K562 (cell line): ENCODE data around the gene CELA1. TPM values are rescaled to one million over a fixed set of nuclear protein-coding genes. Genes with fewer than 3 reads are reported as not detected.
A peak's percentile ranks its signal among the peaks of the same experiment; 100 is the strongest.

ENCODE experiments used
- BCOR ChIP-seq: fragments of 450-650 bp; IDR thresholded peaks from 2 replicates; pipeline ENCODE4 v1.6.1; 2016
- CCAR2 ChIP-seq: fragments of 200-400 bp; formaldehyde crosslinking; IDR thresholded peaks from 2 replicates; pipeline ENCODE4 v1.6.1; 2017; ENCODE audit warnings: mild to moderate bottlenecking, low read depth, low read length
- CHD1 ChIP-seq: fragments of 200-600 bp; sonication (generic); IDR thresholded peaks from one replicate; pipeline ENCODE4 v1.6.1; 2012; ENCODE audit warnings: mild to moderate bottlenecking, moderate library complexity, low read length, inconsistent platforms
- DPF2 ChIP-seq: fragments of 450-650 bp; IDR thresholded peaks from 2 replicates; pipeline ENCODE4 v1.6.1; 2016
- FOXA3 ChIP-seq, 2 experiments: fragments of 450-650 bp in 1 of 2; sonication (generic) in 1 of 2; formaldehyde crosslinking; IDR thresholded peaks in 1 of 2; conservative IDR thresholded peaks in 1 of 2; 2 replicates each; pipeline versions ENCODE4 v1.4.0 to v1.8.0; 2020 to 2022; ENCODE audit warnings: mild to moderate bottlenecking in 2 of 2, missing genetic modification reagents in 1 of 2
- GABPB2 ChIP-seq: fragments of 250-450 bp; sonication (Bioruptor Pico); conservative IDR thresholded peaks from 2 replicates; pipeline ENCODE4 v1.5.1; 2021; ENCODE audit warnings: mild to moderate bottlenecking
- HEY1 ChIP-seq: fragments of 250-450 bp; sonication (Bioruptor Pico); IDR thresholded peaks from 2 replicates; pipeline ENCODE4 v1.5.0; 2020; ENCODE audit warnings: mild to moderate bottlenecking, moderate library complexity, borderline replicate concordance
- IRF2 ChIP-seq: sonication (generic); formaldehyde crosslinking; IDR thresholded peaks from 2 replicates; pipeline ENCODE4 v1.8.1; 2022; ENCODE audit warnings: mild to moderate bottlenecking, missing genetic modification reagents
- MCM7 ChIP-seq, 2 experiments: fragments of 450-650 bp; IDR thresholded peaks; 2 replicates each; pipeline ENCODE4 v1.6.1; 2016 to 2018
- MTA1 ChIP-seq: fragments of 450-650 bp; IDR thresholded peaks from 2 replicates; pipeline ENCODE4 v1.6.1; 2017; ENCODE audit warnings: borderline replicate concordance
- NFRKB ChIP-seq: fragments of 450-650 bp; IDR thresholded peaks from 2 replicates; pipeline ENCODE4 v1.6.1; 2016; ENCODE audit warnings: low read depth
- PHB ChIP-seq: fragments of 250-450 bp; sonication (Bioruptor Pico); IDR thresholded peaks from 2 replicates; pipeline ENCODE4 v1.5.0; 2021
- SRSF7 ChIP-seq: fragments of 200-400 bp; formaldehyde crosslinking; optimal IDR thresholded peaks from 2 replicates; pipeline ENCODE3; 2017; ENCODE audit warnings: mild to moderate bottlenecking, low read depth, low read length
- TBL1XR1 ChIP-seq, 2 experiments: IDR thresholded peaks; 2 replicates each; pipeline ENCODE4 v1.6.1; 2012; ENCODE audit warnings: improper control_type of control experiment in 2 of 2, low read length in 2 of 2, mild to moderate bottlenecking in 1 of 2
- TEAD4 ChIP-seq, 2 experiments: sonication (generic) in 1 of 2; formaldehyde crosslinking in 1 of 2; IDR thresholded peaks; 2 replicates each; pipeline versions ENCODE4 v1.6.1 to v1.8.0; 2012 to 2022; ENCODE audit warnings: borderline replicate concordance in 1 of 2, inconsistent platforms in 1 of 2, low read length in 1 of 2, mild to moderate bottlenecking in 1 of 2, missing genetic modification reagents in 1 of 2
- YBX1 ChIP-seq: fragments of 450-650 bp; IDR thresholded peaks from 2 replicates; pipeline ENCODE4 v1.7.1; 2016; ENCODE audit warnings: mild to moderate bottlenecking
- ZBTB7A ChIP-seq: IDR thresholded peaks from 2 replicates; pipeline ENCODE4 v1.6.1; 2011; ENCODE audit warnings: low read depth, mild to moderate bottlenecking, low read length, moderate library complexity, borderline replicate concordance; ENCODE audit not compliant: control insufficient read depth
- ZKSCAN8 ChIP-seq: fragments of 200-800 bp; sonication (Bioruptor generic); IDR thresholded peaks from 2 replicates; pipeline ENCODE4 v1.6.1; 2016; ENCODE audit warnings: missing genetic modification characterization, missing compliant biosample characterization
- ZNF121 ChIP-seq: sonication (generic); formaldehyde crosslinking; conservative IDR thresholded peaks from 2 replicates; pipeline ENCODE4 v1.8.0; 2022; ENCODE audit warnings: missing genetic modification reagents
- ZNF165 ChIP-seq: fragments of 250-450 bp; sonication (Bioruptor Pico); IDR thresholded peaks from 2 replicates; pipeline ENCODE4 v1.4.0; 2020; ENCODE audit warnings: borderline replicate concordance
- ZNF282 ChIP-seq: sonication (generic); formaldehyde crosslinking; IDR thresholded peaks from 2 replicates; pipeline ENCODE4 v1.8.1; 2023; ENCODE audit warnings: missing genetic modification reagents
- ZNF436 ChIP-seq: fragments of 250-450, 450-650 bp; sonication (Bioruptor Pico); formaldehyde crosslinking; IDR thresholded peaks from 2 replicates; pipeline ENCODE4 v1.7.0; 2020; ENCODE audit warnings: mild to moderate bottlenecking
- ZNF764 ChIP-seq: fragments of 250-450 bp; sonication (Bioruptor Pico); IDR thresholded peaks from 2 replicates; pipeline ENCODE4 v1.4.0; 2020; ENCODE audit warnings: low read depth, mild to moderate bottlenecking, moderate library complexity
- ZNF766 ChIP-seq: fragments of 200-800 bp; sonication (Bioruptor generic); conservative IDR thresholded peaks from 2 replicates; pipeline ENCODE4 v1.6.1; 2016; ENCODE audit warnings: missing genetic modification characterization, missing compliant biosample characterization
- polyA plus RNA-seq, 8 experiments: library from polyadenylated mRNA; depleted of rRNA in 4 of 8; stranded (reverse) in 5 of 8; unstranded in 3 of 8; fragments of >200 nt; fragmentation: Nextera tagmentation in 2 of 8; fragmentation: Illumina TruSeq in 1 of 8; extraction: Ambion mirVana in 2 of 8; extraction: Trizol in 1 of 8; gene quantifications; 2 replicates each; pipeline versions ENCODE4 v1.2.1 to v1.2.3, GENCODE V29; 2011 to 2014; ENCODE audit warnings: inconsistent platforms in 1 of 8, missing spikeins in 1 of 8
- total RNA-seq, 7 experiments: library from RNA; depleted of rRNA in 6 of 7; stranded (reverse); fragments of >200 nt in 6 of 7; fragmentation: Illumina TruSeq in 2 of 7; extraction: Trizol in 2 of 7; gene quantifications; 2 replicates each; pipeline versions ENCODE4 v1.2.1 to v1.2.3, GENCODE V29; 2011 to 2021; ENCODE audit warnings: low replicate concordance in 1 of 7
- TF ChIP-seq, protein P1 (sequence below), 2 experiments: fragments of 450-650 bp in 1 of 2; sonication (generic) in 1 of 2; formaldehyde crosslinking in 1 of 2; IDR thresholded peaks in 1 of 2; conservative IDR thresholded peaks in 1 of 2; 2 replicates each; pipeline versions ENCODE4 v1.6.1 to v1.8.1; 2016 to 2023; ENCODE audit warnings: mild to moderate bottlenecking in 2 of 2, moderate library complexity in 2 of 2, inconsistent platforms in 1 of 2, missing genetic modification reagents in 1 of 2
- TF ChIP-seq, protein P2 (sequence below), 2 experiments: IDR thresholded peaks in 1 of 2; conservative IDR thresholded peaks in 1 of 2; 2 replicates each; pipeline ENCODE4 v1.6.1; 2016; ENCODE audit warnings: low read depth in 2 of 2, mild to moderate bottlenecking in 1 of 2, missing compliant biosample characterization in 1 of 2, missing genetic modification characterization in 1 of 2, moderate library complexity in 1 of 2

Gene CELA1
- total and polyA plus RNA-seq, 9 of the 15 experiments (the other 6 are each of a cell fraction or from before 2014, with no cell fraction given), result 0.06 to 0.27 (median 0.22) TPM; not detected in 6

DNA sequence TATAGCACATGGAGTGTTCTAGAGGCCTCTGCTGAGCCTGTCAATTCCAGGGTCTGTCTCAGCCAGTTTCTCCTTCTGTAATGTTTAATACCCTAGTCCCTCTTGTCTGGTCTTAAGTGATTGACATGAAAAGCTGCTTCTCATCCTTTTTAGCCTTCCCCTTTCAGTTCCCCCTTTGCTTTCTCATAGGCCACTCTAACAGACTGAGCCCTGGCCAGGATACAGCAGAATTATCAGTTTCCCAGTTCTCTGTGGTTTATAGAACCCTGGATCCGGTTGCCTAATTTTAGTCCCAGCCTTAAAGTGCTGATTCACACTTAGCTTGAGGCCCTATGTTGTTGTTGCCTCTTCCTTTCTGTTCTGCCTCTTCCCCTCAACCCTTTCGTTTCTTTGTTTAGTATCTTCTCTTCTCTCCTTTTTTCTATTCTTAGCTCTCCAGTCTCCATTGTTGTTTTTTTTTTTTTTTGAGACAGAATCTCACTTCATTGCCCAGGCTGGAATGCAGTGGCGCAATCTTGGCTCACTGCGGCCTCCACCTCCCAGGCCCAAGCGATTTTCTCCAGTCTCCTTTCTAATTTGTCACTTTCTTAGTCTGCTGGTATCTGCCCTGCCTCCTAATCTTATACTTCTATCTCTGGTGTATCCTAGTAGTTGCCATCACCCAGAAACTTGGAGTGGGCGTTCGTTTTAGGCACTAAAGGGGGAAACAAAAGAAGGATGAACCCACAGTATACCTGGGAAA lies 19.6 kb downstream of the CELA1 start (continued):
- TF ChIP-seq HEY1 (CRISPR knock-in tag) (no peak), ZBTB7A (no peak), DPF2 (peak; percentile 97), CHD1 (no peak), MCM7 (IDR thresholded peaks at IDR 0.05) (0 out of 4 replicates have a peak, but pooled peaks of 1 of the 2 experiments have one; percentile 80), ZNF766 (CRISPR knock-in tag) (peak; percentile 75), ZNF764 (CRISPR knock-in tag) (no peak), ZNF436 (CRISPR knock-in tag) (no peak), GABPB2 (CRISPR knock-in tag) (no peak), TEAD4 (IDR thresholded peaks at IDR 0.05; ENCODE audit: low read length) (no peak; the same call in 1 of the 2 replicates), TEAD4 (CRISPR knock-in tag; IDR thresholded peaks at IDR 0.05; ENCODE audit: borderline replicate concordance) (no peak), ZNF282 (CRISPR knock-in tag) (no peak), SRSF7 (no peak), BCOR (no peak; the same call in 1 of the 2 replicates), NFRKB (peak; percentile 95), FOXA3 (CRISPR knock-in tag; conservative IDR thresholded peaks at IDR 0.05 in 1 of 2, IDR thresholded peaks at IDR 0.05 in 1 of 2) (no peak), ZKSCAN8 (CRISPR knock-in tag) (peak; percentile 80), IRF2 (CRISPR knock-in tag) (no peak), CCAR2 (no peak), TBL1XR1 (IDR thresholded peaks at IDR 0.05; ENCODE audit: low read length in 2 of 2) (peak in 1 of 2 experiments; percentile 74; a peak in 1 of 4 replicates), YBX1 (no peak), ZNF121 (CRISPR knock-in tag) (peak; percentile 70), MTA1 (peak; percentile 81; the same call in 1 of the 2 replicates), PHB (CRISPR knock-in tag) (no peak), ZNF165 (CRISPR knock-in tag) (no peak)
- TF ChIP-seq, protein P1, sequence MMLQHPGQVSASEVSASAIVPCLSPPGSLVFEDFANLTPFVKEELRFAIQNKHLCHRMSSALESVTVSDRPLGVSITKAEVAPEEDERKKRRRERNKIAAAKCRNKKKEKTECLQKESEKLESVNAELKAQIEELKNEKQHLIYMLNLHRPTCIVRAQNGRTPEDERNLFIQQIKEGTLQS (IDR thresholded peaks at IDR 0.05), result peak; percentile 57
- TF ChIP-seq, protein P1 (CRISPR knock-in tag; conservative IDR thresholded peaks at IDR 0.05), result no peak
- TF ChIP-seq, protein P2, sequence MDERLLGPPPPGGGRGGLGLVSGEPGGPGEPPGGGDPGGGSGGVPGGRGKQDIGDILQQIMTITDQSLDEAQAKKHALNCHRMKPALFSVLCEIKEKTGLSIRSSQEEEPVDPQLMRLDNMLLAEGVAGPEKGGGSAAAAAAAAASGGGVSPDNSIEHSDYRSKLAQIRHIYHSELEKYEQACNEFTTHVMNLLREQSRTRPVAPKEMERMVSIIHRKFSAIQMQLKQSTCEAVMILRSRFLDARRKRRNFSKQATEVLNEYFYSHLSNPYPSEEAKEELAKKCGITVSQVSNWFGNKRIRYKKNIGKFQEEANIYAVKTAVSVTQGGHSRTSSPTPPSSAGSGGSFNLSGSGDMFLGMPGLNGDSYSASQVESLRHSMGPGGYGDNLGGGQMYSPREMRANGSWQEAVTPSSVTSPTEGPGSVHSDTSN (CRISPR knock-in tag; IDR thresholded peaks at IDR 0.05; ENCODE audit: low read depth), result no peak
- TF ChIP-seq, protein P2 (tag; conservative IDR thresholded peaks at IDR 0.05; ENCODE audit: low read depth), result peak; percentile 39
